ENCODE measurements around the gene CD244. TPM values are rescaled to one million over a fixed set of nuclear protein-coding genes. Genes with fewer than 3 reads are reported as not detected.

Gene CD244
- total RNA-seq, 4 donors from 2014 or later = 0.25 to 0.63 (median 0.34) TPM; not detected in 1

- no peak for DNase-seq (ENCODE audit: low spot score in 2 of 2)
- H3K4me3 ChIP-seq (ENCODE audit: low read depth, poor library complexity, severe bottlenecking) = no peak overlapping the region
- intact Hi-C loops (cut with DNase I; ENCODE audit: low total_unique reads) = no loop called here
- WGBS, 2 donors = 71 to 79% methylated on average over 2 of the region's 2 CpGs
- TF ChIP-seq POLR2A (IDR thresholded peaks at IDR 0.05) = no peak
- TF ChIP-seq CTCF (IDR thresholded peaks at IDR 0.05) = no peak
Measured at GRCh38 chr1:160780398-160780755, 82.3 kb downstream of the CD244 start.

Other genes starting within 250 kb of the CD244 start
- gene SLAMF1, start 215.8 kb downstream of the CD244 start, total RNA-seq = 1 to 10 TPM in 2 of 4 donors, under 1 TPM in 1, not detected in 1; 0.42 to 7.1 (median 4.4) TPM
- 1 to 10 TPM in 3 of 4 donors, under 1 TPM in 1; 0.53 to 4.3 (median 1.5) TPM for gene CD48, start 151.1 kb downstream of the CD244 start, total RNA-seq
- 1 to 10 TPM in 3 of 4 donors, under 1 TPM in 1; 0.91 to 8.0 (median 4.5) TPM for gene SLAMF7, start 123.6 kb downstream of the CD244 start, total RNA-seq
- 1 to 10 TPM in 2 of 4 donors, under 1 TPM in 2; 0.23 to 1.6 (median 0.84) TPM for gene LY9, start 66.7 kb downstream of the CD244 start, total RNA-seq
- gene ITLN1, start 22.3 kb upstream of the CD244 start, total RNA-seq = not detected
- 1 to 10 TPM in 2 of 4 donors, not detected in 2; 1.0 to 1.2 TPM for gene ITLN2, start 91.9 kb upstream of the CD244 start, total RNA-seq
- 100 to 1,000 TPM in 2 of 4 donors, 10 to 100 TPM in 2; 68.4 to 125 (median 97.5) TPM for gene F11R, start 158.3 kb upstream of the CD244 start, total RNA-seq
- 100 to 1,000 TPM in 3 of 4 donors, 10 to 100 TPM in 1; 94.9 to 136 (median 107) TPM for gene TSTD1, start 176.1 kb upstream of the CD244 start, total RNA-seq
- gene USF1, start 183.1 kb upstream of the CD244 start, total RNA-seq = 10 to 100 TPM; 35.3 to 59.4 (median 43.3) TPM
- gene ARHGAP30, start 207.0 kb upstream of the CD244 start, total RNA-seq = 10 to 100 TPM in 2 of 4 donors, 1 to 10 TPM in 2; 8.5 to 14.8 (median 9.9) TPM
- gene NECTIN4, start 226.7 kb upstream of the CD244 start, total RNA-seq = 100 to 1,000 TPM; 176 to 239 (median 208) TPM
- gene KLHDC9, start 235.5 kb upstream of the CD244 start, total RNA-seq = 1 to 10 TPM in 2 of 4 donors, under 1 TPM in 2; 0.42 to 4.2 (median 1.9) TPM